Nephron progenitor cell (in vitro differentiated cells): Measurements from ENCODE around the gene PGBD5.

Experiments
- DNase-seq: peaks from one replicate; pipeline ENCODE4 v3.0.0; 2021
- H3K27ac Mint-ChIP-seq: 2 replicates; pipeline ENCODE4 v1.8.0; 2021; ENCODE audit warnings: mild to moderate bottlenecking, moderate library complexity, mixed read lengths
- H3K27me3 Mint-ChIP-seq: 2 replicates; pipeline ENCODE4 v1.8.0; 2021; ENCODE audit warnings: mild to moderate bottlenecking, low read depth, mixed read lengths; ENCODE audit not compliant: poor library complexity
- H3K36me3 Mint-ChIP-seq: 2 replicates; pipeline ENCODE4 v1.8.0; 2021; ENCODE audit warnings: low read depth, mixed read lengths
- H3K4me1 Mint-ChIP-seq: 2 replicates; pipeline ENCODE4 v1.8.0; 2021; ENCODE audit warnings: mixed read lengths
- H3K4me3 Mint-ChIP-seq: 2 replicates; pipeline ENCODE4 v1.8.0; 2021; ENCODE audit warnings: mild to moderate bottlenecking, moderate library complexity, mixed read lengths
- H3K9me3 Mint-ChIP-seq: 2 replicates; pipeline ENCODE4 v1.8.0; 2021; ENCODE audit warnings: mild to moderate bottlenecking, moderate library complexity, mixed read lengths
- TF ChIP-seq, protein P1 (sequence below): fragments of 200-600 bp; sonication (generic); IDR thresholded peaks from 2 replicates; pipeline ENCODE4 v1.5.0; 2021; ENCODE audit warnings: antibody characterized with exemption

PGBD5 gene

GRCh38 chr1:230272557-230272956 is 153.6 kb downstream of the PGBD5 start:
- Mint-ChIP-seq H3K36me3 (peaks cover 30% of the 10 kb centered on the region), H3K9me3 (no peaks in the 10 kb centered on the region), H3K27ac (peak overlapping the region; percentile 57), H3K4me3 (no peak overlapping the region), H3K4me1 (peaks cover 40% of the 10 kb centered on the region), H3K27me3 (peaks cover 7% of the 10 kb centered on the region)
- DNase-seq, result no peak
- TF ChIP-seq, protein P1, sequence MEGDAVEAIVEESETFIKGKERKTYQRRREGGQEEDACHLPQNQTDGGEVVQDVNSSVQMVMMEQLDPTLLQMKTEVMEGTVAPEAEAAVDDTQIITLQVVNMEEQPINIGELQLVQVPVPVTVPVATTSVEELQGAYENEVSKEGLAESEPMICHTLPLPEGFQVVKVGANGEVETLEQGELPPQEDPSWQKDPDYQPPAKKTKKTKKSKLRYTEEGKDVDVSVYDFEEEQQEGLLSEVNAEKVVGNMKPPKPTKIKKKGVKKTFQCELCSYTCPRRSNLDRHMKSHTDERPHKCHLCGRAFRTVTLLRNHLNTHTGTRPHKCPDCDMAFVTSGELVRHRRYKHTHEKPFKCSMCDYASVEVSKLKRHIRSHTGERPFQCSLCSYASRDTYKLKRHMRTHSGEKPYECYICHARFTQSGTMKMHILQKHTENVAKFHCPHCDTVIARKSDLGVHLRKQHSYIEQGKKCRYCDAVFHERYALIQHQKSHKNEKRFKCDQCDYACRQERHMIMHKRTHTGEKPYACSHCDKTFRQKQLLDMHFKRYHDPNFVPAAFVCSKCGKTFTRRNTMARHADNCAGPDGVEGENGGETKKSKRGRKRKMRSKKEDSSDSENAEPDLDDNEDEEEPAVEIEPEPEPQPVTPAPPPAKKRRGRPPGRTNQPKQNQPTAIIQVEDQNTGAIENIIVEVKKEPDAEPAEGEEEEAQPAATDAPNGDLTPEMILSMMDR, result no peak

- Mint-ChIP-seq H3K9me3 (no peaks in the 10 kb centered on the region), H3K4me1 (peaks cover 33% of the 10 kb centered on the region), H3K27ac (peak overlapping the region; percentile 67), H3K27me3 (peaks cover 5% of the 10 kb centered on the region), H3K36me3 (peaks cover 29% of the 10 kb centered on the region), H3K4me3 (no peak overlapping the region)
- TF ChIP-seq, protein P1, result no peak
- DNase-seq, result no peak
Measured at GRCh38 chr1:230271300-230272035, 154.7 kb downstream of the PGBD5 start.

DNA sequence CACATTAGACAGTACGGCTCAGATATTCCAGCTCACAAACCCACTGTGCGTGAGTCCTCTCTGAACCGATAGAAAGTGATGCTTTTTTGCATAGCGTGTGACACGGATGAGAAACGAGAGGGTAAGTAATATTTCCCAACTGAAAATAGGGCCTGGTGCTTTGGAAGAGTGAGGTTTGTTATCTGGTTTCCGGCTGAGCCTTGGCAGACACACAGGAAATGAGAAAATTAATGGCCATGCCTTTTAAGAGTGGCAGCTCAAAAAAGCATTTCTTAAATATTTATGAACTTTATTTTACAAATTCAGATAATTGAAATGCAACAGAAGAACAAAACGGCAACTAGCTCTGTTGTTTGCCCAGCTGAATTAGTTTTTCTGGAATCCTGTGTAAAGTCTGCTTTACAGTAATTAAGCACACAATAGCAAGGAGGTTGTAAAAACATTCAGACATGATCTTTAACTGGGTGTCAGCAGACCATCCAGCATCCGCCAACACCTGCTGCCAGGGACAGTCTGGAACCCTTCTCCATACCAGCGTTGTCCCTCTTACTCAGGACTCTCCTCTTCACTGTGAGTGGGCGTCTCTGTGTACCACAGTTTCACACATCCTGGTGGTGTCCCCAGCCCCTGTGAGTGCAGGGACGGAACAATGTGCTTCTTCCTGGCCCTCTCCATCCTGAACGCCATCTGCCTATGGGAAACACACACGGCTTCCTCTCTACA is 155.4 kb downstream of the PGBD5 start:
- DNase-seq, result no peak
- Mint-ChIP-seq H3K27me3 (no peaks in the 10 kb centered on the region), H3K36me3 (peaks cover 27% of the 10 kb centered on the region), H3K9me3 (no peaks in the 10 kb centered on the region), H3K4me3 (no peak overlapping the region), H3K4me1 (peaks cover 33% of the 10 kb centered on the region), H3K27ac (peak overlapping the region; percentile 67)
- TF ChIP-seq, protein P1, result no peak

DNA sequence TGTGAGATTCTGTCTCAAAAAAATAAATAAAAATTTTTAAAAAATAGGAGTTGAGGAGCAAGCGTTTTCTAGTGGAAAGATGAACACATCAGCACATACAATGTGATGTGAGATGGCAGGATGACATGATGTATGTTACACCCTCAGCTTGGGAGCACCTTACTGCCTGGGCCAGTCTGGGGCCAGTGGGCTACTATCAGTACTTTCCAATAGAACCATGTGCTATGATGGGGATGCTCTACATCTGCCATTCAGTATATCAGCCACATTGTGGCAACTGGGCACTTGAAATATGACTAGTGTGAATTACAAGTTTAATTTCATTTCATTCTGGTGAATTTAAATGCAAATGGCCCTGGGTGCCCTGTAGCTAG is 156.0 kb downstream of the PGBD5 start:
- H3K27me3 Mint-ChIP-seq, result no peaks in the 10 kb centered on the region
- DNase-seq, result no peak
- peaks cover 29% of the 10 kb centered on the region for H3K36me3 Mint-ChIP-seq
- peaks cover 33% of the 10 kb centered on the region for H3K4me1 Mint-ChIP-seq
- no peaks in the 10 kb centered on the region for H3K9me3 Mint-ChIP-seq
- TF ChIP-seq, protein P1, result no peak
- H3K27ac Mint-ChIP-seq, result peak overlapping the region; percentile 64
- H3K4me3 Mint-ChIP-seq, result no peak overlapping the region

DNA sequence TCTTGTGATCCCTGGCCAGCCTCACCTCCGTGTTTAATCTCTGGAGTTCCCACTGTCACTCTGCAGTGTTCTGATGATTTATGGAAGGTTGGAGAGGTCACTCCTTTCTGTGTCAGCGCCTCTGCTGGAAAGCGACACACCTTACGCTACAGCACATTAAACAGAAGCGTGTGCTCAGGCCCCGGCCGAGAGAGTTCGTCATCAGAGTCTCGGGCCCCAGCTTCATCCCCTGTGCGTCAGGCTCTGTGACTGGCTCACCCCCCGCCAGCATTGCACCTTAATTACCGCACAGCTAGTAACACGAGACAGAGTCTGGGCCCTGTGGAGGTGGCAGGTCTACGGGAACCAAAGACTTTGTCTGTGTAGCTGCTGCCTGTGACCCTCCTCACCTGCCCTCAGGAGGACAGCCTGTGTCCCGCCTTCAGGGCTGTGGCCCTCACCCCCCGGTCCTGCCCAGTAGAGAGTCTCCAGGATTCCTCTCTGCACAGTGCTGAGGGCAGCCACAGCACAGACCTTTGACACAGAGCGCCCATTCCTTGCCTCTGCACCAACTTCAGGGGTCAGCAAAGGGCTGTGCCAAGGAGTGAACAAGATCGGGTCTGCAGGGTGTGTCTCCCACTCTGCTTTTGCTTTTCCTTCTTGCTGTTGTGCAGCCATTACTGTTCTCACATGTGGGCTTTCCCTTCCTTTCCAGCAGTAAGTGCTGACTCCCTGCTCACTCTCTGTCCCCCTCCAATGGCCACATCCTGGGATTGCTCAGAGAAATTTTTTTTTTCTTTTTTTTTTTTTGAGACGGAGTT is 157.6 kb downstream of the PGBD5 start:
- Mint-ChIP-seq H3K9me3 (no peaks in the 10 kb centered on the region), H3K4me3 (no peak overlapping the region), H3K27ac (no peak overlapping the region), H3K4me1 (peaks cover 38% of the 10 kb centered on the region), H3K36me3 (peaks cover 32% of the 10 kb centered on the region), H3K27me3 (no peaks in the 10 kb centered on the region)
- TF ChIP-seq, protein P1, result peak; percentile 55
- DNase-seq, result peak; percentile 36
